ENCODE results near the gene NOL9. TPM values are rescaled to one million over a fixed set of nuclear protein-coding genes. Genes with fewer than 3 reads are reported as not detected.
A peak's percentile ranks its signal among the peaks of the same experiment; 100 is the strongest.

The NOL9 gene
- total RNA-seq, 2 donors from 2014 or later, result 12.0 to 16.5 TPM

DNA sequence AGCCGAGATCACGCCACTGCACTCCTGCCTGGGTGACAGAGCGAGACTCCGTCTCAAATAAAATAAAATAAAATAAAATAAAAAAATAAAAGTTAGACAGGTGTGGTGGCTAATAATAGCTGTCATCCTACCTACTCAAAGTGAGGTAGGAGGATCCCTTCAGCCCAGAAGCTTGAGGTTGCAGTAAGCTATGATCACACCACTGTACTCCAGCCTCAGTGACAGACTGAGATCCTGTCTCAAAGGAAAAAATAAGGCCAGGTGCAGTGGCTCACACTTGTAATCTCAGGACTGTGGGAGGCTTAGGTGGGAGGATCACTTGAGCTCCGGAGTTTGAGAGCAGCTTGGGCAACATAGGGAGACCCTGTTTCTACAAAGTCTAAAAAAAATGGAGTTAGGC, 18.0 kb downstream of the NOL9 start:
- DNase-seq, result no peak
- no peak for ATAC-seq
- intact Hi-C loops (cut with DNase I), result no loop called here

- intact Hi-C loops (cut with DNase I), result no loop called here
- DNase-seq (no peak), ATAC-seq (no peak)
Measured at GRCh38 chr1:6535214-6535613, 19.1 kb downstream of the NOL9 start.

- no peak for ATAC-seq
- intact Hi-C loops (cut with DNase I), result no loop called here
- no peak for DNase-seq
Measured at GRCh38 chr1:6534248-6534822, 20.0 kb downstream of the NOL9 start.

- intact Hi-C loops (cut with DNase I), result no loop called here
- ATAC-seq (no peak), DNase-seq (no peak)
Measured at GRCh38 chr1:6531996-6532395, 22.3 kb downstream of the NOL9 start.

- ATAC-seq, result no peak
- DNase-seq, result no peak
- intact Hi-C loops (cut with DNase I), result no loop called here
Measured at GRCh38 chr1:6530504-6531160, 23.7 kb downstream of the NOL9 start.

GRCh38 chr1:6528492-6528891, 25.8 kb downstream of the NOL9 start:
- ATAC-seq, result no peak
- intact Hi-C loops (cut with DNase I), result no loop called here
- DNase-seq, result no peak

DNA sequence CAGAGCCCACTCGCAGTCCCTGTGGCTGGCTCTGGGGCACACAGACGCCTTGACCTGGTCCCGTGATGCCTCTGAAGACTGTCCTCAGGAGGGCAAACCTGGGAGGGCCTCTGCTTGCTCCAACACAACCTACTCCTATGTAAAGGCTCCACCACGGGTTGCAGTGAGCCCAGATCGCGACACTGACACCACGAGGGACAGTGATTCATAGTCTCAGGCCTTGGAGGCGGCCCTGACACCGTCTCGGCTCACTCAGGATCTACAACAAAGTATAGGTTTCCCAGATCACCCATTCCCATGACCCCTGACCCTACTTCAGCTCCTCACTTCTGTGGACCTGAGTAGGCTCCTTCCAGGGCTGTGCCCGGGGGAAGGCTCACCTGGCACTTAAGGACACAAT, 28.0 kb downstream of the NOL9 start:
- intact Hi-C loops (cut with DNase I), result no loop called here
- no peak for ATAC-seq
- DNase-seq, result no peak

DNA sequence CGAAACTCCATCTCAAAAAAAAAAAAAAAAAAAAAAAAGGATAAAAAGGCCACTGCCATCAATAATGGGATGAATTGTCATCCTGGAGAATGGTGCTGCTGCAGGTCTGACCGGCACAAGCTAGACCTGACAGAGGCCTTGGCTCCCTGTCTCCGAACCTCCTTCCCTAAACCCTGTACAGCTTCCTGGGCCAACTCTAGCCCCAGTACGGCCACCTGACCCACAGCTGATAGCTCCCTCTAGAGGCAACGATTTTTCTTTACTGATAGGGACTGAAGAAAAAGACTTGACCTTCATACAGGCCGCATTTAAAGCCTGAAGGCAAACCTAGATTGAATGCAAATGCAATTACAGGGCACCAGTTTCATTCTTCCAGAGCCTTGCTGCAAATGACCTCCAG, 30.7 kb downstream of the NOL9 start:
- peak; percentile 21 to 51 for ATAC-seq
- no peak for DNase-seq
- intact Hi-C loops (cut with DNase I), result no loop called here

DNA sequence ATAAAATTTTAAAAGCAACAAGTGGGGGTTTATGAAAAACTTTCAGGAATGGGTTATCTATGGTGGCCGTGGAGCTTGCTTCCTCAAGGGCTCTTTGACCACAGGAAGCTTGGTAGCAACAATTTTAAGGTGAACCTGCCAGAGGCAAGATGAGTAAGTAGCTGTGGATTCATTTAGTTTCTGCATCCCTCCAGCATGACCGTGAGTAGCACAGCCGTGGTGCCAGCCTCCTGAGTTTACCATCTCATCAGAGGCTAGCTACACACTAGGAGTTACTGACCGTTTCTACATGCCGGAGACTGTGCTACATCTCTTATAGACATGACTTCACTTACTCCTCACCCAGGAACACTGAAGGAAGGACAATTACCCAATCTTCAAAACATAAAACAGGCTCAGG, 32.8 kb downstream of the NOL9 start:
- DNase-seq (no peak), ATAC-seq (no peak)

DNA sequence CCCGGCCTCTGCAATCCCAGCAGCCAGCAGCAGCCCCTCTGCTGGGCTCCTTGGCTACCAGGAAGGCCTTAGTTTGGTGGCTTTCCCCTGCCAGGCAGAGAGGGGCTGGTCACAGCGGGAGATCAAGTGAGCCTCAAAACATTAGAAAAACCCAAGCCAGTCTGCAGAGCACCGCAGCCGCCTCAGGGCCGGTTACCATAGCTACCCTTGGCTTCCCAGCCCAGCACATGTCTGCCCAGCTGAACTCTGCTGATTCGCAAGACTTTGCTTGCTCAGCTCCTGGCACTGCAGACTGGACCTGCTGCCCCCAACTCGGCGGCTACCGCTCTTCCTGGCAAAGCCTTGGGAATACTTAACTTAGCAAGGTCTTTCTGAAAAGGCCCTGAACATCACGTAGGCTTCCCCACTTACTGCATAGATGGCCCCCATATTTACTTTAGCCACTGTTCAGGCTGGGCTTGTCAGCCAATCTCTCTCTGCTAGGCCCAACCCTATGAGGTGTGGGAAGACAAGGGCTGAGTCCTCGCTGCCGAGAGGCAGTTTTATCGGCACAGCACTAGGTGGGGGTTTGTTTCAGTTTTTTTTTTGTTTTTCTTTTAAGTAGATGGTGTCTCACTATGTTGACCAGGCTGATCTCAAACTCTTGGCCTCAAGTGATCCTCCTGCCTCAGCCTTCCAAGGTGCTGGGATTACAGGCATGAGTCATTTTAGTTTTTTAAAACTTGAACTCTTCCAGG, 34.2 kb downstream of the NOL9 start:
- ATAC-seq, result peak; percentile 86 to 95
- DNase-seq, result no peak
- intact Hi-C loops (cut with DNase I), result no loop called here

More for the DNA sequence above, 32.8 kb downstream of the NOL9 start:
- intact Hi-C loops (cut with DNase I), result no loop called here

DNA sequence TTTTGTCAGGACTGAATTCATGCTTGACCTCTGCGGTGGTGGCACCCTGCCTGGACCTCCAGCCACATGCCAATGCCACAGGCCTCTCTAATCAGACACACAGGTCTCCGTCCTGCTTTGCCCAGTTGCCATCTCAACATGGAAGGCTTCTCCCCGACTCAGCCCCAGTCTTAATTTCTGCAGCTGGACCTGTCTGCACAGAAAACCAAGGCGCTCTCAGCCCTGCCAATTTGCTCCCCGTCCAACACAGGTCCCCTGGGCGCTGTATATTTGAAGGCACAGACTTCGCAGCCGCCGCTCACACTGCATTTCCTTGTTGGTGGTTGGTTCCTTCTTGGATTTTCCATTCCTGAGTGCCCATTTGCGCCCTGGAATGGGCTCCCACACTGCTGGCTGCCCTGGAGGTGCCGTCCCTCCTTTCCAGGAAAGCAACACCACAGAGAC, 34.8 kb downstream of the NOL9 start:
- intact Hi-C loops (cut with DNase I), result no loop called here
- DNase-seq (no peak), ATAC-seq (peak; percentile 32 to 77)

- ATAC-seq (no peak), DNase-seq (no peak)
- intact Hi-C loops (cut with DNase I), result no loop called here
Measured at GRCh38 chr1:6517435-6517851, 36.9 kb downstream of the NOL9 start.

DNA sequence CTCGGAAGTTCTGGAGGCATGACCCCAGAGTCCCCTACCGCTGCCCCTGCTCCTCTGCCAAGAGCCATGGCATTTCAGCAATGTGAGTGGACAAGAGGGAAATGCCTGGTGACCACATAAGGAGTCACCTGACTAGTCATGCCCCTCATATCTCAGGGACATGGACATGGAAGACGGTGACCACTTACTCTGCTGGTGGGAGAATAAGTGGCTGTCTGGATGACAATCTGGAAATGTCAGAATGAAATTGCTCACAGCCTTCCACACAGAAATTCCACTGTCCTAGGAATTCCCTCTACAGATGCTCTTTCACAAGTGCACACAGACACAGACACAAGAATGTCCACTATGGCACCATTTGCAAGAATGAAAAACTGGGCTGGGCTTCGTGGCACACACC, 38.5 kb downstream of the NOL9 start:
- intact Hi-C loops (cut with DNase I), result no loop called here
- ATAC-seq, result peak in 1 of 2 donors; percentile 23
- no peak for DNase-seq

- ATAC-seq, result peak in 1 of 2 donors; percentile 38
- no peak for DNase-seq
- intact Hi-C loops (cut with DNase I), result no loop called here
Measured at GRCh38 chr1:6513320-6513801, 41.0 kb downstream of the NOL9 start.

- no peak for ATAC-seq
Measured at GRCh38 chr1:6512908-6513280, 41.4 kb downstream of the NOL9 start.

DNA sequence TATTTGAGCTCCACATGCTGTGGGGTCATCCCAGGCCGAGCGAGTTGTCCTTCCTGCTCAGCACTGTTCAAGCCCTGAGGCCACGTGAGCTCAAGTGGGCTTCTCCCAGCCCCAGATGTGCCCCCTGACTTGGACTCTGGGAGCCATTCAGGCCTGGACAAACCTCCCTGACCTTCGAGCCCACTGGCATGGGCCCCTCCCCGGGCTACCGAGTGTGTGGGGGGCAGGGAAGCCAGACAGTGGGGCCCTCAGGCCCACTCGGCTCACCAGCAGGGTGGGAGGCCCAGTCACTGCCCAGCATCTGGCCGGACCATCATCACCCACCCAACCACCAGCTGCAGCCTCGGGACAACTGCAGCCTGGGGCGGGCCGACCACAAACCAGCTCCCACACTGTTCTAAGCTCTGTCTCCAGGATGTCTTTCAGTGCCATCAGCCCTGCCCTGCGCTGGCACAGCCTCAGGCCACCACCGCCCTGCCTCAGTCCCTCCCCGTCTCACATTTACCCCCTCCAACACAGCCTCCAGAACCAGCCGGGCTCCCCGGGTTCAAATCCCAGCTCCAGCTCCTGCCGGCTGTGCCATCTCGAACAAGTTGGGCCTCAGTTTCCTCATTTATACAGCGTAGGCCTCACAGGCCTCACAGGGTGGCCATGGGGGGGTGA, 41.9 kb downstream of the NOL9 start:
- intact Hi-C loops (cut with DNase I), result no loop called here
- ATAC-seq (no peak), DNase-seq (no peak)

More at GRCh38 chr1:6512908-6513280, 41.4 kb downstream of the NOL9 start:
- intact Hi-C loops (cut with DNase I), result no loop called here
- no peak for DNase-seq

DNA sequence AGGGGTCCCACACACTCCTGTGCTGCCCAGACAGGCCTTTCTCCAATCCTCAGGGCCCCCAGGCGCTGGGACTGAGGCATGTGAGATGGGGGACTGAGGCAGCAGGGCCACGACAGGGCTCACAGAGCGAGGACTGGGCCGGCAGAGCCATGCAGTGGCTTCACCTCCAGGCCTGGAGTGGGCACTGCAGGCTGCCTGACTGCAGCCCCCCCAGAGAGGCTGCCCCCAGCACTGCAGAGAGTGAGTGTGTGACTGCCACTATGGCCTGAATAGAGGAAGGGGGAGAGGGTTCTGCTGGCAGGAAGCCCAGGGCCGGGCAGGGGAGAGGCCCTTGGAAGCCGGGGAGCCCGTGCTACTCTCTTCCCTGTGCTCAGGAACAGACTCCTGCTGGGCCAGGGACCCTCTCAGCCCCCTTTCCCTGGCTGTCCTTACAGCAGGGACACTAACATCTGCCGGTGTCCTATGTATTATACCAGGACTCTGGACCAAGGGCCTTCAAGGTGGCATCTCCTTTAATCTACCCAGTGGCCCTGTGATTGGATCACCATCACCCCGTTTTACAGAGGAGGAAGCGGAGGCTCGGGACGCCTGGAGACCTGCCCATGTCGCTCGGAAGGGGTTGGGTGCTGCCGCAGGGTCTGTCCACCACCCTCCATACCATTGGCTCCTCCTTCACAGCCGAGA, 42.6 kb downstream of the NOL9 start:
- ATAC-seq (no peak), DNase-seq (no peak)
- intact Hi-C loops (cut with DNase I), result no loop called here

GRCh38 chr1:6511056-6511455, 43.3 kb downstream of the NOL9 start:
- ATAC-seq (no peak), DNase-seq (no peak)
- intact Hi-C loops (cut with DNase I), result no loop called here

DNA sequence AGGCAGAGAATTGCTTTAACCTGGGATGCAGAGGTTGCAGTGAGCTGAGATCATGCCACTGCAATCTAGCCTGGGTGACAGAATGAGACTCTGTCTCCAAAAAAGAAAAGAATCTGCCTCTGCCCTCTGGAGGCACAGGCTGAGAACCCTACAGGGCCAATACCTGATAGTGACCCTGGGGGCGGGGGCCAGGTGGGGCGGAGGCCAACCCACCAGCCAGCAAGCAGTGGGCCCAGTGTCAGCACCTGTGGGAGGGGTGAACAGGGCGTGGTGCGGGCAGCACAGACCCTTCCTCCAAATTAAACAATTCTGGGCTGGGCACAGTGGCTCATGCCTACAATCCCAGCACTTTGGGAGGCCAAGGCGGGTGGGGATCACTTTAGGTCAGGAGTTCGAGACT, 43.8 kb downstream of the NOL9 start:
- intact Hi-C loops (cut with DNase I), result no loop called here
- DNase-seq, result no peak
- no peak for ATAC-seq
